Neural cell (in vitro differentiated cells): ENCODE measurements around the gene ZBED2. TPM values are rescaled to one million over a fixed set of nuclear protein-coding genes. Genes with fewer than 3 reads are reported as not detected.

Source experiments
- H2AFZ ChIP-seq: fragments of 200-600, 300-800 bp; sonication (generic), shearing (Covaris generic); 2 replicates; pipeline ENCODE4 v1.6.0; 2014; ENCODE audit warnings: low read depth, mild to moderate bottlenecking, antibody characterized with exemption, low read length, moderate library complexity
- H3F3A ChIP-seq: fragments of 200-600 bp; shearing (Covaris generic); 2 replicates; pipeline ENCODE4 v1.6.1; 2016; ENCODE audit warnings: mild to moderate bottlenecking, moderate library complexity, mixed read lengths, antibody characterized with exemption, low read length; ENCODE audit not compliant: insufficient read depth, poor library complexity, severe bottlenecking
- H3K27ac ChIP-seq: fragments of 200-600, 300-800 bp; sonication (generic), shearing (Covaris generic); 2 replicates; pipeline ENCODE4 v1.5.1; 2014; ENCODE audit warnings: mild to moderate bottlenecking, low read length, moderate library complexity
- H3K27me3 ChIP-seq: fragments of 300-800, 200-600 bp; sonication (generic), shearing (Covaris generic); 2 replicates; pipeline ENCODE4 v1.6.0; 2014; ENCODE audit warnings: mild to moderate bottlenecking, low read depth, low read length, moderate library complexity; ENCODE audit not compliant: insufficient read depth
- H3K36me3 ChIP-seq: fragments of 300-800, 200-600 bp; sonication (generic), shearing (Covaris generic); 2 replicates; pipeline ENCODE4 v1.5.1; 2014; ENCODE audit warnings: mild to moderate bottlenecking, antibody characterized with exemption, low read length, moderate library complexity; ENCODE audit not compliant: insufficient read depth
- H3K4me2 ChIP-seq: fragments of 300-800, 200-600 bp; sonication (generic), shearing (Covaris generic); 2 replicates; pipeline ENCODE4 v1.6.0; 2014; ENCODE audit warnings: mild to moderate bottlenecking, low read length
- H3K4me3 ChIP-seq: fragments of 300-800, 200-600 bp; sonication (generic), shearing (Covaris generic); 2 replicates; pipeline ENCODE4 v1.5.1; 2014; ENCODE audit warnings: mild to moderate bottlenecking, low read length, moderate library complexity
- H3K79me2 ChIP-seq: fragments of 200-600 bp; shearing (Covaris generic); replicated peaks from 2 replicates; pipeline ENCODE4 v1.6.0; 2014; ENCODE audit warnings: mild to moderate bottlenecking, low read length, moderate library complexity; ENCODE audit not compliant: insufficient read depth
- H3K9ac ChIP-seq: fragments of 300-800, 200-600 bp; sonication (generic), shearing (Covaris generic); 2 replicates; pipeline ENCODE4 v1.6.1; 2016; ENCODE audit warnings: mild to moderate bottlenecking, low read length, mixed read lengths
- H3K9me2 ChIP-seq: fragments of 200-600 bp; shearing (Covaris generic); 2 replicates; pipeline ENCODE4 v1.6.1; 2016; ENCODE audit warnings: mild to moderate bottlenecking, low read length, mixed read lengths; ENCODE audit not compliant: insufficient read depth
- H3K9me3 ChIP-seq: fragments of 200-600, 300-800 bp; sonication (generic), shearing (Covaris generic); 2 replicates; pipeline ENCODE4 v1.6.1; 2016; ENCODE audit warnings: mild to moderate bottlenecking, mixed run types, low read length, moderate library complexity, mixed read lengths
- H4K20me1 ChIP-seq: fragments of 200-600 bp; shearing (Covaris generic); 2 replicates; pipeline ENCODE4 v1.6.1; 2016; ENCODE audit warnings: mild to moderate bottlenecking, mixed run types; ENCODE audit not compliant: insufficient read depth
- EP300 ChIP-seq: fragments of 450-650 bp; conservative IDR thresholded peaks from 2 replicates; pipeline ENCODE4 v1.6.1; 2014; ENCODE audit warnings: antibody characterized with exemption, mild to moderate bottlenecking, moderate library complexity; ENCODE audit not compliant: poor library complexity, severe bottlenecking
- EZH2 ChIP-seq: fragments of 200-600, 300-800 bp; shearing (Covaris generic), sonication (generic); IDR thresholded peaks from 2 replicates; pipeline ENCODE4 v1.6.1; 2014; ENCODE audit warnings: antibody characterized with exemption, low read length, borderline replicate concordance, mild to moderate bottlenecking; ENCODE audit not compliant: insufficient read depth, poor library complexity, severe bottlenecking
- MXI1 ChIP-seq: fragments of 450-650 bp; conservative IDR thresholded peaks from 2 replicates; pipeline ENCODE4 v1.6.1; 2014; ENCODE audit warnings: antibody characterized with exemption, mild to moderate bottlenecking; ENCODE audit not compliant: poor library complexity, severe bottlenecking
- POLR2AphosphoS5 ChIP-seq: IDR thresholded peaks from 2 replicates; pipeline ENCODE4 v1.6.1; 2012
- RAD21 ChIP-seq: fragments of 450-650 bp; conservative IDR thresholded peaks from 2 replicates; pipeline ENCODE4 v1.6.1; 2014; ENCODE audit warnings: antibody characterized with exemption, mild to moderate bottlenecking, moderate library complexity
- SMC3 ChIP-seq: fragments of 450-650 bp; conservative IDR thresholded peaks from 2 replicates; pipeline ENCODE4 v1.6.1; 2014; ENCODE audit warnings: antibody characterized with exemption, mild to moderate bottlenecking, moderate library complexity; ENCODE audit not compliant: poor library complexity
- TAF1 ChIP-seq: IDR thresholded peaks from 2 replicates; pipeline ENCODE4 v1.6.1; 2012; ENCODE audit warnings: low read depth
- polyA plus RNA-seq: library from polyadenylated mRNA; depleted of rRNA; stranded (reverse); fragments of >200 nt; gene quantifications from 2 replicates; pipeline ENCODE4 v1.2.3, GENCODE V29; 2014
- TF ChIP-seq, protein P1 (sequence below): IDR thresholded peaks from 2 replicates; pipeline ENCODE4 v1.6.1; 2012; ENCODE audit warnings: borderline replicate concordance
- TF ChIP-seq, protein P2 (sequence below): fragments of 450-650 bp; IDR thresholded peaks from 2 replicates; pipeline ENCODE4 v1.5.1; 2014; ENCODE audit warnings: antibody characterized with exemption, mild to moderate bottlenecking, moderate library complexity; ENCODE audit not compliant: poor library complexity, severe bottlenecking

The ZBED2 gene
- polyA plus RNA-seq, 1 donor from 2014 or later = not detected

DNA sequence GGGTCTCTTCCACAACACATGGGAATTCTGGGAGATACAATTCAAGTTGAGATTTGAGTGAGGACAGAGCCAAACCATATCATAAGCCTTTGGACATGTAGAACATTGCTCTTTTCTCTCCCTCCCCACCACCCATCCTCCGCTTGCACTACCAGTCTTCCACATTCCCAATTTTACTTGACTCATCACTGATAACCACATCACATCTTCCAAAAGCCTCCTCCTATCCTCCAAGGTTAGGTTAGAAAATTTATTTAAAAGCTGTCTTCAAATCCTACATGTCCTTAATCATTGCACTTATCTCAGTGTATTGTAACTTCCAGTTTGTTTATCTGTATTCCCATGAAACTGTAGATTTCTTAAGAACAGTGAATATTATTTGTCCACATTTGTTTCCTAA lies 10.4 kb downstream of the ZBED2 start:
- H3K36me3 ChIP-seq = no peaks in the 10 kb centered on the region
- no peaks in the 10 kb centered on the region for H3K9me3 ChIP-seq
- no peaks in the 10 kb centered on the region for H3K9me2 ChIP-seq
- no peak overlapping the region for H3K4me2 ChIP-seq
- H3K79me2 ChIP-seq = no peaks in the 10 kb centered on the region
- no peak overlapping the region for H3K9ac ChIP-seq
- no peaks in the 10 kb centered on the region for H3K27me3 ChIP-seq
- H3F3A ChIP-seq = no peaks in the 10 kb centered on the region
- H2AFZ ChIP-seq = no peak overlapping the region
- TF ChIP-seq, protein P1, sequence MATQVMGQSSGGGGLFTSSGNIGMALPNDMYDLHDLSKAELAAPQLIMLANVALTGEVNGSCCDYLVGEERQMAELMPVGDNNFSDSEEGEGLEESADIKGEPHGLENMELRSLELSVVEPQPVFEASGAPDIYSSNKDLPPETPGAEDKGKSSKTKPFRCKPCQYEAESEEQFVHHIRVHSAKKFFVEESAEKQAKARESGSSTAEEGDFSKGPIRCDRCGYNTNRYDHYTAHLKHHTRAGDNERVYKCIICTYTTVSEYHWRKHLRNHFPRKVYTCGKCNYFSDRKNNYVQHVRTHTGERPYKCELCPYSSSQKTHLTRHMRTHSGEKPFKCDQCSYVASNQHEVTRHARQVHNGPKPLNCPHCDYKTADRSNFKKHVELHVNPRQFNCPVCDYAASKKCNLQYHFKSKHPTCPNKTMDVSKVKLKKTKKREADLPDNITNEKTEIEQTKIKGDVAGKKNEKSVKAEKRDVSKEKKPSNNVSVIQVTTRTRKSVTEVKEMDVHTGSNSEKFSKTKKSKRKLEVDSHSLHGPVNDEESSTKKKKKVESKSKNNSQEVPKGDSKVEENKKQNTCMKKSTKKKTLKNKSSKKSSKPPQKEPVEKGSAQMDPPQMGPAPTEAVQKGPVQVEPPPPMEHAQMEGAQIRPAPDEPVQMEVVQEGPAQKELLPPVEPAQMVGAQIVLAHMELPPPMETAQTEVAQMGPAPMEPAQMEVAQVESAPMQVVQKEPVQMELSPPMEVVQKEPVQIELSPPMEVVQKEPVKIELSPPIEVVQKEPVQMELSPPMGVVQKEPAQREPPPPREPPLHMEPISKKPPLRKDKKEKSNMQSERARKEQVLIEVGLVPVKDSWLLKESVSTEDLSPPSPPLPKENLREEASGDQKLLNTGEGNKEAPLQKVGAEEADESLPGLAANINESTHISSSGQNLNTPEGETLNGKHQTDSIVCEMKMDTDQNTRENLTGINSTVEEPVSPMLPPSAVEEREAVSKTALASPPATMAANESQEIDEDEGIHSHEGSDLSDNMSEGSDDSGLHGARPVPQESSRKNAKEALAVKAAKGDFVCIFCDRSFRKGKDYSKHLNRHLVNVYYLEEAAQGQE = no peak
- TF ChIP-seq MXI1 (no peak), EP300 (no peak)
- H4K20me1 ChIP-seq = no peaks in the 10 kb centered on the region
- H3K4me3 ChIP-seq = no peak overlapping the region
- no peak overlapping the region for H3K27ac ChIP-seq

DNA sequence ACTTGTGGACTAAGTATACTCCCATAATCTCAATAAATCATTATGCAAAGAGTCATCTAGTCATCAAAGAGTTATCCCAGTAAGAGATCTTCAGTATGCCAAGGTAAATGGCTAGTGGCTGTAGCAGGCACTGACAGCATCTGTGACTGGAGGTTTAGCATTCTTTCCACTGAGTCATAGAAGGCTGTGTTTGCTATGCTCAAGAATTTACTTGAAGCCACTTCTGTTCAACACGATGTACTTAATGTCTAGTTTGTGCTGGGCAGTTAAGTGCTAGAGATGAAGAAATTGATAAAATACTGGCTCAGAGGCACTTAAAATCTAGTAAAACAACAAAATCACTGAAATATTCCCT lies 13.0 kb downstream of the ZBED2 start:
- H3K27ac ChIP-seq = no peak overlapping the region
- H2AFZ ChIP-seq = no peak overlapping the region
- H3K9ac ChIP-seq = no peak overlapping the region
- H3K4me3 ChIP-seq = no peak overlapping the region
- no peaks in the 10 kb centered on the region for H3F3A ChIP-seq
- no peaks in the 10 kb centered on the region for H3K79me2 ChIP-seq
- H3K9me2 ChIP-seq = no peaks in the 10 kb centered on the region
- H3K9me3 ChIP-seq = no peaks in the 10 kb centered on the region
- no peak overlapping the region for H3K4me2 ChIP-seq
- no peaks in the 10 kb centered on the region for H3K36me3 ChIP-seq
- TF ChIP-seq TAF1 (no peak), POLR2AphosphoS5 (no peak), EP300 (no peak), EZH2 (no peak), SMC3 (no peak), RAD21 (no peak), MXI1 (no peak)
- TF ChIP-seq, protein P2, sequence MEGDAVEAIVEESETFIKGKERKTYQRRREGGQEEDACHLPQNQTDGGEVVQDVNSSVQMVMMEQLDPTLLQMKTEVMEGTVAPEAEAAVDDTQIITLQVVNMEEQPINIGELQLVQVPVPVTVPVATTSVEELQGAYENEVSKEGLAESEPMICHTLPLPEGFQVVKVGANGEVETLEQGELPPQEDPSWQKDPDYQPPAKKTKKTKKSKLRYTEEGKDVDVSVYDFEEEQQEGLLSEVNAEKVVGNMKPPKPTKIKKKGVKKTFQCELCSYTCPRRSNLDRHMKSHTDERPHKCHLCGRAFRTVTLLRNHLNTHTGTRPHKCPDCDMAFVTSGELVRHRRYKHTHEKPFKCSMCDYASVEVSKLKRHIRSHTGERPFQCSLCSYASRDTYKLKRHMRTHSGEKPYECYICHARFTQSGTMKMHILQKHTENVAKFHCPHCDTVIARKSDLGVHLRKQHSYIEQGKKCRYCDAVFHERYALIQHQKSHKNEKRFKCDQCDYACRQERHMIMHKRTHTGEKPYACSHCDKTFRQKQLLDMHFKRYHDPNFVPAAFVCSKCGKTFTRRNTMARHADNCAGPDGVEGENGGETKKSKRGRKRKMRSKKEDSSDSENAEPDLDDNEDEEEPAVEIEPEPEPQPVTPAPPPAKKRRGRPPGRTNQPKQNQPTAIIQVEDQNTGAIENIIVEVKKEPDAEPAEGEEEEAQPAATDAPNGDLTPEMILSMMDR = no peak
- TF ChIP-seq, protein P1 = no peak
- no peaks in the 10 kb centered on the region for H3K27me3 ChIP-seq
- H4K20me1 ChIP-seq = no peaks in the 10 kb centered on the region
